ENCODE data around the gene MAOA. TPM values are rescaled to one million over a fixed set of nuclear protein-coding genes. Genes with fewer than 3 reads are reported as not detected.
"Not testable (repeated sequence)": the region's sequence is repeated elsewhere in the genome, so short reads cannot be mapped to it uniquely, and the experiment has no call there.

Gene MAOA
- total RNA-seq, 2 donors from 2014 or later = 0.38 to 4.7 TPM

DNA sequence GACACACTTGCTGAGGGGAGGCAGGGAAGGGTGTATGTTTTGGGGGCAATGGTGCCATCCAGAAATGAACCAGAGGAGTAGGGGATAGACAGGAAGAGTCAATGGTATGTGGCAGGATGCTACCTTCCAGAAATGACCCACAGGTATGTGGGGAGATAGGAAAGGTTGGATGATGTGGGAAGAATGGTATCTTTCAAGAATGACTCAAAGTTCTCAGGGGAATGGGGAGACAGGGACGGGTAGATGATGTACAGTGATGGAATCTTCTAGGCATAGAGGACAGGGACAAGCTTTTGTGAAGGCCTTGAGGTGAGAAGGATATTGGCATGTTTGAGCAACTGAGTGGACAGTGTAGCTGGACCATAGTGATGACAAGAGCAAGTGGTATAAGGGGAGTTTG is 64.9 kb downstream of the MAOA start:
- no peak overlapping the region for H3K4me3 ChIP-seq (ENCODE audit: low read length)
- no peak for DNase-seq
- Mint-ChIP-seq H3K4me3 (no peak overlapping the region), H3K27ac (no peak overlapping the region), H3K36me3 (ENCODE audit: low read depth) (no peaks in the 10 kb centered on the region), H3K4me1 (no peaks in the 10 kb centered on the region), H3K27me3 (ENCODE audit: insufficient read depth) (peaks cover 2% of the 10 kb centered on the region), H3K9me3 (peaks cover 42% of the 10 kb centered on the region)
- H3K27me3 ChIP-seq (ENCODE audit: control insufficient read depth, insufficient read depth, low read length, poor library complexity, severe bottlenecking) = no peaks in the 10 kb centered on the region
- H3K36me3 ChIP-seq (ENCODE audit: control insufficient read depth, insufficient read depth, low read length) = no peaks in the 10 kb centered on the region
- H3K9ac ChIP-seq (ENCODE audit: extremely low read depth, low read length, poor library complexity, severe bottlenecking) = no peak overlapping the region
- TF ChIP-seq, protein P1, sequence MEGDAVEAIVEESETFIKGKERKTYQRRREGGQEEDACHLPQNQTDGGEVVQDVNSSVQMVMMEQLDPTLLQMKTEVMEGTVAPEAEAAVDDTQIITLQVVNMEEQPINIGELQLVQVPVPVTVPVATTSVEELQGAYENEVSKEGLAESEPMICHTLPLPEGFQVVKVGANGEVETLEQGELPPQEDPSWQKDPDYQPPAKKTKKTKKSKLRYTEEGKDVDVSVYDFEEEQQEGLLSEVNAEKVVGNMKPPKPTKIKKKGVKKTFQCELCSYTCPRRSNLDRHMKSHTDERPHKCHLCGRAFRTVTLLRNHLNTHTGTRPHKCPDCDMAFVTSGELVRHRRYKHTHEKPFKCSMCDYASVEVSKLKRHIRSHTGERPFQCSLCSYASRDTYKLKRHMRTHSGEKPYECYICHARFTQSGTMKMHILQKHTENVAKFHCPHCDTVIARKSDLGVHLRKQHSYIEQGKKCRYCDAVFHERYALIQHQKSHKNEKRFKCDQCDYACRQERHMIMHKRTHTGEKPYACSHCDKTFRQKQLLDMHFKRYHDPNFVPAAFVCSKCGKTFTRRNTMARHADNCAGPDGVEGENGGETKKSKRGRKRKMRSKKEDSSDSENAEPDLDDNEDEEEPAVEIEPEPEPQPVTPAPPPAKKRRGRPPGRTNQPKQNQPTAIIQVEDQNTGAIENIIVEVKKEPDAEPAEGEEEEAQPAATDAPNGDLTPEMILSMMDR (conservative IDR thresholded peaks at IDR 0.05) = no peak
- no peak overlapping the region for H3K27ac ChIP-seq (ENCODE audit: low read depth, low read length)
- no peaks in the 10 kb centered on the region for H3K9me3 ChIP-seq (ENCODE audit: control insufficient read depth, low read length)
- no peaks in the 10 kb centered on the region for H3K4me1 ChIP-seq (ENCODE audit: control insufficient read depth, insufficient read depth, low read length)
- 71 to 88% methylated on average over 1 of the region's 1 CpG for WGBS, 2 experiments (ENCODE audit: insufficient coverage in 1 of 2, insufficient read length in 1 of 2)

DNA sequence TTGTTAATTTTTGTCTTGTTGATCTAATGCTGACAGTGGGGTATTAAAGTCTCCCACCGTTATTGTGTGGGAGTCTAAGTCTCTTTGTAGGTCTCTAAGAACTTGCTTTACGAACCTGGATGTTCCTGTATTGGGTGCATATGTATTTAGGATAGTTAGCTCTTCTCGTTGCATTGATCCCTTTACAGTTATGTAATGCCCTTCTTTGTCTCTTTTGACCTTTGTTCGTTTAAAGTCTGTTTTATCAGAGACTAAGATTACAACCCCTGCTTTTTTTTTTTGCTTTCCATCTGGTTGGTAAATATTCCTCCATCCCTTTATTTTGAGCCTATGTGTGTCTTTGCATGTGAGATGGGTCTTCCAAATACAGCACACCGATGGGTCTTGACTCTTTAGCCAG is 69.1 kb downstream of the MAOA start:
- H3K27me3 Mint-ChIP-seq (ENCODE audit: insufficient read depth); H3K9ac ChIP-seq (ENCODE audit: extremely low read depth, low read length, poor library complexity, severe bottlenecking); H3K4me1 Mint-ChIP-seq; DNase-seq; H3K27me3 ChIP-seq (ENCODE audit: control insufficient read depth, insufficient read depth, low read length, poor library complexity, severe bottlenecking); H3K4me3 Mint-ChIP-seq; H3K36me3 Mint-ChIP-seq (ENCODE audit: low read depth); H3K4me3 ChIP-seq (ENCODE audit: low read length); H3K36me3 ChIP-seq (ENCODE audit: control insufficient read depth, insufficient read depth, low read length); H3K4me1 ChIP-seq (ENCODE audit: control insufficient read depth, insufficient read depth, low read length); H3K27ac Mint-ChIP-seq; H3K27ac ChIP-seq (ENCODE audit: low read depth, low read length); H3K9me3 ChIP-seq (ENCODE audit: control insufficient read depth, low read length): not testable (repeated sequence)
- peaks cover 62% of the 10 kb centered on the region for H3K9me3 Mint-ChIP-seq
- 75 to 89% methylated on average over 1 to 5 of the region's 5 CpGs for WGBS, 2 experiments (ENCODE audit: insufficient coverage in 1 of 2, insufficient read length in 1 of 2)

DNA sequence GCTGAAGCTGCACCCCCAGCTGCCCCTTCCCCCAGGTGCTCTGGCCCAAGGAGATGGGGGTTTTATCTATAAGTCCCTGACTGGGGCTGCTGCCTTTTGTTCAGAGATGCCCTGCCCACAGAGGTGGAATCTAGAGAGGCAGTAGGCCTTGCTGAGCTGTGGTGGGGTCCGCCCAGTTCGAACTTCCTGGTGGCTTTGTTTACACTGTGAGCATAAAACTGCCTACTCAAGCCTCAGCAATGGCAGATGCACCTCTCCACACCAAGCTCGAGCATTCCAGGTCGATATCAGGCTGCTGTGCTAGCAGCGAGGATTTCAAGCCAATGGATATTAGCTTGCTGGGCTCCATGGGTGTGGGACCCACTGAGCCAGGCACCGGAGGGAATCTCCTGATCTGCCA is 71.2 kb downstream of the MAOA start:
- not testable (repeated sequence) for H3K27me3 Mint-ChIP-seq (ENCODE audit: insufficient read depth)

DNA sequence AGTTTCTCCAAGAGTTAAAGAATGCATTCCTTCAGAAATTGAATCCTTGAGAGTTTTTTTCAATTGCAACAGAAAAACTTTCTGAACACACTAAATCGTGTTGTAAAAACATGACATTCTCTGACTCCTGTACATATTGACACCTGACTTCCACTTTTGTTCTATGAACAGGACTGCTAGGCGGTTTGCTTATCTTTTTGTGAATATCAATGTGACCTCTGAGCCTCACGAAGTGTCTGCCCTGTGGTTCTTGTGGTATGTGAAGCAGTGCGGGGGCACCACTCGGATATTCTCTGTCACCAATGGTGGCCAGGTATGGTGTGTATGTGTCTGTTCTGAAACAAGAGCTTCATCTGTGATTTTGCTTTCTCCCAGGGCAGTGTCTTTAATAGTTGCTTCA is 71.9 kb downstream of the MAOA start:
- Mint-ChIP-seq H3K4me1 (no peaks in the 10 kb centered on the region), H3K27ac (no peak overlapping the region), H3K4me3 (no peak overlapping the region), H3K9me3 (peaks cover 62% of the 10 kb centered on the region), H3K27me3 (ENCODE audit: insufficient read depth) (peaks cover 2% of the 10 kb centered on the region), H3K36me3 (ENCODE audit: low read depth) (no peaks in the 10 kb centered on the region)
- Histone ChIP-seq H3K27ac (ENCODE audit: low read depth, low read length) (no peak overlapping the region), H3K36me3 (ENCODE audit: control insufficient read depth, insufficient read depth, low read length) (no peaks in the 10 kb centered on the region), H3K9me3 (ENCODE audit: control insufficient read depth, low read length) (no peaks in the 10 kb centered on the region), H3K27me3 (ENCODE audit: control insufficient read depth, insufficient read depth, low read length, poor library complexity, severe bottlenecking) (no peaks in the 10 kb centered on the region), H3K4me3 (ENCODE audit: low read length) (no peak overlapping the region), H3K9ac (ENCODE audit: extremely low read depth, low read length, poor library complexity, severe bottlenecking) (no peak overlapping the region), H3K4me1 (ENCODE audit: control insufficient read depth, insufficient read depth, low read length) (no peaks in the 10 kb centered on the region)
- TF ChIP-seq, protein P1 (conservative IDR thresholded peaks at IDR 0.05) = no peak
- WGBS, 2 experiments (ENCODE audit: insufficient coverage in 1 of 2, insufficient read length in 1 of 2) = 88% methylated on average over 5 of the region's 5 CpGs; no CpG with 5 or more reads in 1 of the 2 experiments
- no peak for DNase-seq

More for the DNA sequence above, 71.2 kb downstream of the MAOA start:
- H3K36me3 ChIP-seq (ENCODE audit: control insufficient read depth, insufficient read depth, low read length); H3K9me3 ChIP-seq (ENCODE audit: control insufficient read depth, low read length); H3K36me3 Mint-ChIP-seq (ENCODE audit: low read depth); H3K9ac ChIP-seq (ENCODE audit: extremely low read depth, low read length, poor library complexity, severe bottlenecking); H3K27ac Mint-ChIP-seq; H3K27me3 ChIP-seq (ENCODE audit: control insufficient read depth, insufficient read depth, low read length, poor library complexity, severe bottlenecking); H3K27ac ChIP-seq (ENCODE audit: low read depth, low read length); H3K4me1 ChIP-seq (ENCODE audit: control insufficient read depth, insufficient read depth, low read length); H3K4me1 Mint-ChIP-seq; DNase-seq; H3K4me3 Mint-ChIP-seq; H3K4me3 ChIP-seq (ENCODE audit: low read length): not testable (repeated sequence)
- 85% methylated on average over 6 of the region's 6 CpGs; no CpG with 5 or more reads in 1 of the 2 experiments for WGBS, 2 experiments (ENCODE audit: insufficient coverage in 1 of 2, insufficient read length in 1 of 2)
- H3K9me3 Mint-ChIP-seq = peaks cover 68% of the 10 kb centered on the region

Data from endodermal cell (in vitro differentiated cells).